SK-N-MC (cell line): Measurements from ENCODE around the gene INHBE.

Experiments used
- EZH2 ChIP-seq: fragments of 200-600 bp; sonication (generic); IDR thresholded peaks from one replicate; pipeline ENCODE4 v1.6.1; 2017; ENCODE audit warnings: antibody characterized with exemption
- FOXP2 ChIP-seq: optimal IDR thresholded peaks from 2 replicates; pipeline ENCODE3; 2011; ENCODE audit warnings: mild to moderate bottlenecking, moderate library complexity; ENCODE audit not compliant: insufficient read depth; ENCODE audit errors: extremely low read length, control extremely low read depth
- POLR2AphosphoS5 ChIP-seq: IDR thresholded peaks from 2 replicates; pipeline ENCODE4 v1.6.1; 2012; ENCODE audit warnings: mild to moderate bottlenecking, low read depth, low read length, borderline replicate concordance

GRCh38 chr12:57498571-57498970 lies 43.5 kb downstream of the INHBE start:
- TF ChIP-seq POLR2AphosphoS5 (no peak), EZH2 (no peak), FOXP2 (no peak)
